Hematopoietic multipotent progenitor cell (in vitro differentiated cells): ENCODE measurements around the gene CIITA. TPM values are rescaled to one million over a fixed set of nuclear protein-coding genes. Genes with fewer than 3 reads are reported as not detected.

Experiments
- DNase-seq, 3 donors: peaks; one replicate each; pipeline ENCODE4 v3.0.0-alpha.2; 2011 to 2015; ENCODE audit warnings: low read depth in 2 of 3, low spot score in 2 of 3
- total RNA-seq: library from RNA; depleted of rRNA; stranded (reverse); fragments of >200 nt; gene quantifications from one replicate; pipeline ENCODE4 v1.2.3, GENCODE V29; 2012

CIITA gene
- total RNA-seq, 1 donor = 88.6 TPM

- no peak for DNase-seq
Observed at GRCh38 chr16:10945065-10945787, 68.2 kb downstream of the CIITA start.

GRCh38 chr16:10946308-10946707 lies 69.3 kb downstream of the CIITA start:
- DNase-seq = no peak

- no peak for DNase-seq
Observed at GRCh38 chr16:10947211-10947787, 70.3 kb downstream of the CIITA start.

GRCh38 chr16:10949424-10949970 lies 72.5 kb downstream of the CIITA start:
- DNase-seq = peak in 2 of 3 donors; percentile 69 to 85

- no peak for DNase-seq
Observed at GRCh38 chr16:10950393-10950792, 73.4 kb downstream of the CIITA start.

- no peak for DNase-seq
Observed at GRCh38 chr16:10951026-10951425, 74.0 kb downstream of the CIITA start.

GRCh38 chr16:10954903-10955302 lies 77.9 kb downstream of the CIITA start:
- DNase-seq = no peak

GRCh38 chr16:10957771-10958482 lies 80.9 kb downstream of the CIITA start:
- DNase-seq = peak in 1 of 3 donors; percentile 56

GRCh38 chr16:10959161-10959560 lies 82.2 kb downstream of the CIITA start:
- no peak for DNase-seq

GRCh38 chr16:10961231-10961630 lies 84.2 kb downstream of the CIITA start:
- DNase-seq = no peak

GRCh38 chr16:10964039-10964890 lies 87.3 kb downstream of the CIITA start:
- peak; percentile 68 to 86 (median 77) for DNase-seq

- DNase-seq = no peak
Observed at GRCh38 chr16:10964891-10965326, 87.9 kb downstream of the CIITA start.

- DNase-seq = no peak
Observed at GRCh38 chr16:10965440-10966061, 88.5 kb downstream of the CIITA start.

GRCh38 chr16:10966129-10966528 lies 89.1 kb downstream of the CIITA start:
- peak in 2 of 3 donors; percentile 80 to 91 for DNase-seq

- peak in 2 of 3 donors; percentile 53 to 57 for DNase-seq
Observed at GRCh38 chr16:10966559-10966958, 89.6 kb downstream of the CIITA start.

- no peak for DNase-seq
Observed at GRCh38 chr16:10967986-10968385, 91.0 kb downstream of the CIITA start.

- no peak for DNase-seq
Observed at GRCh38 chr16:10968498-10968897, 91.5 kb downstream of the CIITA start.

- no peak for DNase-seq
Observed at GRCh38 chr16:10969615-10970014, 92.6 kb downstream of the CIITA start.

GRCh38 chr16:10970065-10970464 lies 93.1 kb downstream of the CIITA start:
- DNase-seq = no peak

GRCh38 chr16:10971560-10971961 lies 94.6 kb downstream of the CIITA start:
- DNase-seq = peak in 1 of 3 donors; percentile 62
